ENCODE data around the gene SCN2A.
"Not testable (repeated sequence)": the region's sequence is repeated elsewhere in the genome, so short reads cannot be mapped to it uniquely, and the experiment has no call there.

The SCN2A gene

DNA sequence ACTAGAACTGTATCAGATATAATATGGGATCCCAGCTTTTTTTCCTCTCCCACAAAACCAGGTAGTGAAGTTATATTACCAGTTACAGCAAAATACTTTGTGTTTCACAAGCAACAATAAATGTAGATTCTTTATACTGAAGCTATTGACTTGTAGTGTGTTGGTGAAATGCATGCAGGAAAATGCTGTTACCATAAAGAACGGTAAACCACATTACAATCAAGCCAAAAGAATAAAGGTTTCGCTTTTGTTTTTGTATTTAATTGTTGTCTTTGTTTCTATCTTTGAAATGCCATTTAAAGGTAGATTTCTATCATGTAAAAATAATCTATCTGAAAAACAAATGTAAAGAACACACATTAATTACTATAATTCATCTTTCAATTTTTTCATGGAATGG is 152.6 kb downstream of the SCN2A start:
- H3K4me3 ChIP-seq (ENCODE audit: low read length): no peak overlapping the region
- DNase-seq (ENCODE audit: low read depth): no peak
- TF ChIP-seq, protein P1, sequence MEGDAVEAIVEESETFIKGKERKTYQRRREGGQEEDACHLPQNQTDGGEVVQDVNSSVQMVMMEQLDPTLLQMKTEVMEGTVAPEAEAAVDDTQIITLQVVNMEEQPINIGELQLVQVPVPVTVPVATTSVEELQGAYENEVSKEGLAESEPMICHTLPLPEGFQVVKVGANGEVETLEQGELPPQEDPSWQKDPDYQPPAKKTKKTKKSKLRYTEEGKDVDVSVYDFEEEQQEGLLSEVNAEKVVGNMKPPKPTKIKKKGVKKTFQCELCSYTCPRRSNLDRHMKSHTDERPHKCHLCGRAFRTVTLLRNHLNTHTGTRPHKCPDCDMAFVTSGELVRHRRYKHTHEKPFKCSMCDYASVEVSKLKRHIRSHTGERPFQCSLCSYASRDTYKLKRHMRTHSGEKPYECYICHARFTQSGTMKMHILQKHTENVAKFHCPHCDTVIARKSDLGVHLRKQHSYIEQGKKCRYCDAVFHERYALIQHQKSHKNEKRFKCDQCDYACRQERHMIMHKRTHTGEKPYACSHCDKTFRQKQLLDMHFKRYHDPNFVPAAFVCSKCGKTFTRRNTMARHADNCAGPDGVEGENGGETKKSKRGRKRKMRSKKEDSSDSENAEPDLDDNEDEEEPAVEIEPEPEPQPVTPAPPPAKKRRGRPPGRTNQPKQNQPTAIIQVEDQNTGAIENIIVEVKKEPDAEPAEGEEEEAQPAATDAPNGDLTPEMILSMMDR (conservative IDR thresholded peaks at IDR 0.05; ENCODE audit: low read depth, low read length): no peak

DNA sequence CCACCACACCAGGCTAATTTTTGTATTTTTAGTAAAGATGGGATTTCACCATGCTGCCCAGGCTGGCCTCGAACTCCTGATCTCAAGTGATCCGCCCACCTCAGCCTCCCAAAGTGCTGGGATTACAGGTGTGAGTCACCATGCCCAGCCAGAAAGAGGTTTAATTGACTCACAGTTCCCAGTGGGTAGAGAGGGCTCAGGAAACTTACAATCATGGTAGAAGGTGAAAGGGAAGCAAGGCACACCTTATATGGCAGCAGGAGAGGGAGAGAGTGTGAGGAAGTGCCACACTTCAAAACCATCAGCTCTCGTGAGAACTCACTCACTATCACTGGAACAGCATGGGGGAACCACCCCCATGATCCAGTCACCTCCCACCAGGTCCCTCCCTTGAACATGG is 159.4 kb downstream of the SCN2A start:
- H3K4me3 ChIP-seq (ENCODE audit: low read length); DNase-seq (ENCODE audit: low read depth): not testable (repeated sequence)

DNA sequence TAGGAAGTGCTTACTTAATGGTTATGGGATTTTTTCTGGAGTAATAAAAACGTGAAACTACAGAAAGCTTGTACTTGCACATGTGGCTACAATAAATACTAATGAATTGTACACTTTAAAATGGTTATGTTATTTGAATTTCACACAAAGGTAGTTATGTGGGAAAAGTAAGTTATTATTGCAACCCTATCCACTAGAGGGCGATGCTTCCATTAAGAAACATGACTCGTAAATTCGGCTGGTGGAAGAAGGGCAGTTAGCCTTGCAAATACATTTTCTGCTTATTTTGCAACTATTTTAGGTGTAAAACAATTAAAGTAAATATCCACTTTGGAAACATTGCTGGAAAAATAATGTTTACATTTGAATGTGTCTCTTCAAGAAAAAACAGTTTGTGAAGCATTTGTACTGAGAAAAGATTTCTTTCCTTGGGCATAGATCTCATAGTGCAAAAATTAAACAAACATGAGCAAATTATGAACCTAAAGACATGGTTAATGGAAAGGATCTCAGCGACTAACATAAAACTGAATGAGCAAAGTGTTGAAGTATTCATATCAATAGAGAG is 162.2 kb downstream of the SCN2A start:
- peak; percentile 59 for DNase-seq (ENCODE audit: low read depth)
- no peak overlapping the region for H3K4me3 ChIP-seq (ENCODE audit: low read length)
- TF ChIP-seq, protein P1 (conservative IDR thresholded peaks at IDR 0.05; ENCODE audit: low read depth, low read length): peak; percentile 68

DNA sequence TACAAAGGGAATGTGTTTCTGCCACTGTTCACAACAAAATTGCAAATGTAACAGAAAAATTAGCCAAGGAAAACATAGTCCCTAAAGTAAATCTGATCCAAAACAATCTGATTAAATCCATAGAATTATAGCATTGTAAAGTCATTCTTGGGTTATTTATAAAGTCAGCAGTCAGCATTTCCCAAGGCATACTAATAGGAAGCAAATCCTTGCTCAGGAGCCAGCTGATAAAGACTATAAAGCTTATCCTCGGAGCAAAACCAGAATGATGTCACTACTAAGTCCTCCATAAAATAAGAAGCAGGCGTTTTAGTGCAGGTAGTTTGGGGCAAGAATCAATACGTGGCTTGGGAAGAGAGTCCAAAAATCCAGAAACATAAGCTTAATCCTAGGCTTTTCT is 162.9 kb downstream of the SCN2A start:
- TF ChIP-seq, protein P1 (conservative IDR thresholded peaks at IDR 0.05; ENCODE audit: low read depth, low read length): no peak
- H3K4me3 ChIP-seq (ENCODE audit: low read length): no peak overlapping the region
- DNase-seq (ENCODE audit: low read depth): peak; percentile 69

DNA sequence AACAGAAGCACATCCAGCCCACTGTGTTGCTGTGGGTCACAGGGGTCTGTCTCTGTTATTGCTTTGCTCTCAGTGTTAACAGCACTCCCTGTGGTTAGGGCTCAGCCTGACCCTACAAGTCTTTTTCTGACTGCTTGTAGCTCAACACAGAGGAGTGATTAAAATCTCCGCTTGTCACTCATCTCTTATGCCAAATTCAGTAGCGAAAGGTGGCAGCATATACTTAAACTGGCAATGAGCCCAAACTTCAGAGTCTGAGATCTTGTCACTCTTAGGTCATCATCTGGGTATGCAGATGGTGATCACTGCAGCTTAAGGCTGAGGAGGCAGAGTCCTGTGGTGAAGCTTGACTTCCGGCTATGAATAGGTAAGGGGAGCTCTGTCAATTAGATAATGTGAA is 167.0 kb downstream of the SCN2A start:
- TF ChIP-seq, protein P1 (conservative IDR thresholded peaks at IDR 0.05; ENCODE audit: low read depth, low read length): no peak
- DNase-seq (ENCODE audit: low read depth): peak; percentile 44
- no peak overlapping the region for H3K4me3 ChIP-seq (ENCODE audit: low read length)

DNA sequence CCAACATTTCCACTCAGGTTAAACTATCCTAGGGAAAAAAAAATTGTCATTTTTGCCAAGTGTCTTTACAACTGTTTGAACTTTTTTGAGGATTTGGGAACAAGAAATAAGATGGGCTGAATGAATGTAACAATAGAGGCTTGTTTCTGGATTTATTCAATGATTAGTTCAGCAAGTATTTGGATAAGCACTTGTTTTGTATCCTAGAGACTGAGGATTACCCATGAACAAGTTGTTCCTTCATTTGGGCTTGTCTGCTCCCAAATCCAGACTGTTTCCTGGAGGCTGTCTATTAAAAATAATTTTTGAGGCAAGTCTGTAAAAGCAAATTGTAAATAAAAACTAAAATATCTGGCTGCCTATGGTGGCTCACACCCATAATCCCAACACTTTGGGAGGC is 168.3 kb downstream of the SCN2A start:
- no peak overlapping the region for H3K4me3 ChIP-seq (ENCODE audit: low read length)
- DNase-seq (ENCODE audit: low read depth): peak; percentile 77
- TF ChIP-seq, protein P1 (conservative IDR thresholded peaks at IDR 0.05; ENCODE audit: low read depth, low read length): no peak

DNA sequence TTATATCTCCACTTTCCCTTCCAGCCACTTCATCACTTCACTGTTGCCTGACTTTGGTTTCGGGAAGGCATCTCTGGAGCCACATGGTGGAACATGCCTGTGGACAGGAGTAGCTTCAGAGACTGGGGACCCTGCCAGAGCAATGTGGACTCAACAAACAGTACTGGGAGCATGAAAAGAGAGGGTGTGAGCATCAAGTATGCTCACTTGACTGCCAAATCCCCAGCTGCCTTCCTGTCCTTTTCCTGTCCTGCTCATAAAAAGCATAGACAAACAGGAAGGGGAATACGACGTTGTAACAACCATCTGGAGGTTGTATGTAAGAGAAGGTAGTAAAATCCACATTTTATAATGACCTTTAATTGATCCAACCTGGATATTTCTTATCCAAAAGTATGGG is 169.0 kb downstream of the SCN2A start:
- TF ChIP-seq, protein P1 (conservative IDR thresholded peaks at IDR 0.05; ENCODE audit: low read depth, low read length): no peak
- H3K4me3 ChIP-seq (ENCODE audit: low read length): no peak overlapping the region
- no peak for DNase-seq (ENCODE audit: low read depth)

DNA sequence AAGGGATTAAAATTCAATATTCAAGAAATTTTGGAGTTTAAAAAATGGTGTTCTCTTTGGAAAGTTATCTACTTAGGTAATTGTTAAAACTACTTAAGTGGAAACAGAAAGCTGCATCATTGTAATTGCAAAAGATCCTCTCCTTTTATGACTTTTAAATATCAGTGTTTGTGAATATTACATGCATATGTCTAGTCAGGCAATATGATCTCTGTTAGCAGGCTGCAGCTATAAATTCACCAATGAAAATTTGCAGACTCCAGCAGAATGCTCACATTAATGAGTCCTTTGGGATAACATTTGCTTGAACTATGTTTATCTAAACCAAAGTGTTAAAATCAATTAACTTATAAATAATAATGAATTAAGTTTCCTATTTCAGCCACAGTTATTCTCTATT is 171.1 kb downstream of the SCN2A start:
- H3K4me3 ChIP-seq (ENCODE audit: low read length): no peak overlapping the region
- no peak for DNase-seq (ENCODE audit: low read depth)
- TF ChIP-seq, protein P1 (conservative IDR thresholded peaks at IDR 0.05; ENCODE audit: low read depth, low read length): no peak

Measured in retinal pigment epithelial cell (primary cell).